ENCODE data around the gene PIP4K2B.

PIP4K2B gene

GRCh38 chr17:38766341-38766740 lies 33.0 kb downstream of the PIP4K2B start:
- H3K36me3 Mint-ChIP-seq (ENCODE audit: low read depth): peaks cover 87% of the 10 kb centered on the region
- H3K27ac Mint-ChIP-seq: no peak overlapping the region
- H3K4me3 Mint-ChIP-seq: no peak overlapping the region
- no peak for TF ChIP-seq CTCF (IDR thresholded peaks at IDR 0.05; ENCODE audit: unreplicated experiment in 3 of 3)
- no peaks in the 10 kb centered on the region for H3K27me3 Mint-ChIP-seq (ENCODE audit: low read depth)
- H3K4me1 Mint-ChIP-seq: no peaks in the 10 kb centered on the region
- no peaks in the 10 kb centered on the region for H3K9me3 Mint-ChIP-seq

- Mint-ChIP-seq H3K27ac (no peak overlapping the region), H3K4me1 (no peaks in the 10 kb centered on the region), H3K27me3 (ENCODE audit: low read depth) (no peaks in the 10 kb centered on the region), H3K4me3 (no peak overlapping the region), H3K9me3 (no peaks in the 10 kb centered on the region), H3K36me3 (ENCODE audit: low read depth) (peaks cover 67% of the 10 kb centered on the region)
- no peak for TF ChIP-seq CTCF (IDR thresholded peaks at IDR 0.05; ENCODE audit: unreplicated experiment in 3 of 3)
Observed at GRCh38 chr17:38762231-38762630, 37.1 kb downstream of the PIP4K2B start.

GRCh38 chr17:38761612-38762011 lies 37.7 kb downstream of the PIP4K2B start:
- Mint-ChIP-seq H3K4me1 (no peaks in the 10 kb centered on the region), H3K4me3 (no peak overlapping the region), H3K27ac (no peak overlapping the region), H3K9me3 (no peaks in the 10 kb centered on the region), H3K27me3 (ENCODE audit: low read depth) (no peaks in the 10 kb centered on the region), H3K36me3 (ENCODE audit: low read depth) (peaks cover 63% of the 10 kb centered on the region)
- peak in 1 of 3 experiments; percentile 26 for TF ChIP-seq CTCF (IDR thresholded peaks at IDR 0.05; ENCODE audit: unreplicated experiment in 3 of 3)

GRCh38 chr17:38753071-38753506 lies 46.3 kb downstream of the PIP4K2B start:
- TF ChIP-seq CTCF (IDR thresholded peaks at IDR 0.05; ENCODE audit: unreplicated experiment in 3 of 3): no peak
- Mint-ChIP-seq H3K27ac (peak overlapping the region in 1 of 3 experiments; percentile 55), H3K4me3 (peak overlapping the region; percentile 93 to 95 (median 93)), H3K4me1 (peaks cover 19% of the 10 kb centered on the region), H3K36me3 (ENCODE audit: low read depth) (peaks cover 18% of the 10 kb centered on the region), H3K9me3 (no peaks in the 10 kb centered on the region), H3K27me3 (ENCODE audit: low read depth) (no peaks in the 10 kb centered on the region)

- Mint-ChIP-seq H3K4me1 (peaks cover 19% of the 10 kb centered on the region), H3K9me3 (no peaks in the 10 kb centered on the region), H3K36me3 (ENCODE audit: low read depth) (peaks cover 18% of the 10 kb centered on the region), H3K4me3 (peak within 1 kb of the TSS; percentile 93 to 95 (median 93)), H3K27me3 (ENCODE audit: low read depth) (no peaks in the 10 kb centered on the region), H3K27ac (peak within 1 kb of the TSS; percentile 55 to 82 (median 78))
- TF ChIP-seq CTCF (IDR thresholded peaks at IDR 0.05; ENCODE audit: unreplicated experiment in 3 of 3): no peak
Observed at GRCh38 chr17:38752308-38753070, 46.9 kb downstream of the PIP4K2B start, which contains the start of gene PSMB3. Gene PSMB3 (plus strand): TSS chr17:38752741. CDS start chr17:38752827, 86 bp downstream.
